Myocyte (in vitro differentiated cells): ENCODE data around the gene SHC1. TPM values are rescaled to one million over a fixed set of nuclear protein-coding genes. Genes with fewer than 3 reads are reported as not detected.

Experiments
- DNase-seq: peaks from one replicate; pipeline ENCODE4 v3.0.0-alpha.2; 2012; ENCODE audit warnings: low read depth
- total RNA-seq: library from RNA; depleted of rRNA; stranded (reverse); fragments of >200 nt; gene quantifications from 2 replicates; pipeline ENCODE4 v1.2.3, GENCODE V29; 2014

The SHC1 gene
- total RNA-seq, 1 donor from 2014 or later: 171 TPM

- no peak for DNase-seq
Observed at GRCh38 chr1:154958681-154959425, 11.7 kb downstream of the SHC1 start.

DNA sequence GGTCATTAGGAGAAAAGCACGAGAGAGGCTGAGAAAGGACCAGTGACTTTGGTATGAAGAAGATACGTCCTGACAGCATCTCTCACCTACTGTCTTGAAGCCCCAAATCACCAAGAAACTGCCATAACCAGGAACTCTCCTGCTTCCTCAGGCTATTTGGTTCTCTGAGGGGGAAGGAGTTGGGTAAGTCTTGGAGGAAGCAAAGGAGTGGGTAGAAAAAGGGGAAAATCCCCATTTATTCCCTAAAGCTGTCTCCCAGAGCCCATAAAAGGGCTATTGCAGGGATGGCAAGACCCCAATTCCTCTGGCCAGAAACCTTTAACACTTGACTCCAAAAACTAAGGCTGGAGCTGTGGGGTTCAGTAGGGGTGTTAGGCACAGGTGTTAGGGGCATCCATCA is 12.5 kb downstream of the SHC1 start:
- no peak for DNase-seq

- peak; percentile 57 for DNase-seq
Observed at GRCh38 chr1:154957091-154957657, 13.4 kb downstream of the SHC1 start.

GRCh38 chr1:154956544-154956941 is 14.0 kb downstream of the SHC1 start:
- peak; percentile 93 for DNase-seq

DNA sequence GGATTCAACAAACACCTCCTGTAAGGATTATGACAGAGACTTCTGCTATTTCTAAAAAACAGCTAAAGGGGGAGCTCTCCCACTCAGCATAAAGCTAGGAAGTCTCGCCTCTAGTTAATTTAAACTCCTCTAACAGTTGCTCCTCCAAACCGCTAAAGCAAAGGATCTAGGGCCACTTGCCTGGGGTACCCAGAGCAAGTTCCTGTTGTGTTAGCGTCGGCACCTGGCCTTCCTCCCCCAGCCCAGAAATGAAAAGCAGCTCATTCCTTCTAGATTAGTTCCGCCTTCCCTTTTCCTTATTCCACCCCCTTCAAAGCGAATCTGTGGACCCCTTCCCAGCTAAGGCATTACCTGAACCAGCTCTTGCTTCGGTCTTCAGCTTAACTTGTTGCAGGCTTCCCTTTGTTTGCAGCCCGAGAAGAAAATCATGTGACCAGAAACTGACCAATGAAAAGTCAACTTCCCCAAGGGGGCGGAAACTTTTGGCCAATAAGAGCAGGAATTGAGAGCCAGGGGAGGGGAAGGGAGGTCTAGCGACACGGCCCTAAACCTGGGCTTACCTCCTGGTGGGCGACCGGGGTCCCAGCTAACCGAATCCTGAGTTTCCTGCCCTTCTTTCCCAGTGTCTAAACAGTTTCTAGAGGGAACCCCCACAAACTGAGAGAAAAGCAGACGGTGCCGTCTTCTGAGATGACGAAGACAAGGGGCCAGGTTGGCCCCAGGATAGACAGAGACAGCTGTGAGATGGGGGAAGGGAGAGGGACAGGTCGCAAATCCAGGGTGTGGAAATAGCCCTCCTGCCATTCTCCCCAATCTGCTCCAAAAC is 14.6 kb downstream of the SHC1 start, which contains the start of gene PBXIP1:
PBXIP1 (minus strand) TSS at position 382 of the 826 bp plus-strand sequence. CDS start 2,378 bp downstream, outside the sequence.
- DNase-seq: peak; percentile 98

- DNase-seq: peak; percentile 90
Observed at GRCh38 chr1:154955039-154955717, 15.4 kb downstream of the SHC1 start.

DNA sequence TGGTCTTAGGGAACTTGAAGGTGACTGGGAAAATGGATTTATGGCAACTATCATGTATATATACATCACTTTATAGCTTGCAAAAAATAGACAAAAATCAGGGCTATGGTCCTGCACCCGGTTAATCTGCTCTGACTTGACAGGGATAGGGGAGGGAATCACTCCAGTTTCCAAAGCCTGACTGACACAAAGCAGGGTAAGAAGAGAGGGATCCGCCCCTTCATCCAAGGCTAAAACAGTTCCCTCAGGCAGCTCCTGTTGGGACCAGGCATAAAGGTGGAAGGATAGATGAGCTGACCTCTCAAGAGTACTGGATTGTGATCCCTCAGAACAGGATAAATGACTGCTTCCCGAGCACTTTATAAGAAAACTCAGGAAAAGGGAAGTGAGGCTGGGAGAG is 16.0 kb downstream of the SHC1 start:
- DNase-seq: no peak

DNA sequence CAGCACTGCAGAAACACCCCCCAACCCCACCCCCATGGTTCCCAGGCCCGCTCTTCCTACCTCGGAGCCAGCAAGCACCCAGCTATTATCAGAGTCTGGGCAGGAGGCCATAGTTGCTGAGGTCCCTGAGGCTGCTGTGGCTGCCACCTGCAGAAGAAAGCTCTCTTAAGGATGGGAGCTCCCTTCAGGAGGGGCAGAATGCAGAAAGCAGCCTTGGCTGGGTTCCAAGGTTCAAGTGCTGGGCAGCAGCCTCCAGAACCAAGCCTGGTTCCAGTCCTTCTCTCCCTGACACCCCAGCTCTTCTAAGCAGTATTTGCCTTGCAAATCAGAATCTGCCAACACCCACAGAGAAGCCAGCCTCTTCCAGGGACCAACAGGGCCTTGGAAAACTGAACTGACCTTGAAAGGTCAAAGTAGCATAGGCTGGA is 16.9 kb downstream of the SHC1 start:
- no peak for DNase-seq

DNA sequence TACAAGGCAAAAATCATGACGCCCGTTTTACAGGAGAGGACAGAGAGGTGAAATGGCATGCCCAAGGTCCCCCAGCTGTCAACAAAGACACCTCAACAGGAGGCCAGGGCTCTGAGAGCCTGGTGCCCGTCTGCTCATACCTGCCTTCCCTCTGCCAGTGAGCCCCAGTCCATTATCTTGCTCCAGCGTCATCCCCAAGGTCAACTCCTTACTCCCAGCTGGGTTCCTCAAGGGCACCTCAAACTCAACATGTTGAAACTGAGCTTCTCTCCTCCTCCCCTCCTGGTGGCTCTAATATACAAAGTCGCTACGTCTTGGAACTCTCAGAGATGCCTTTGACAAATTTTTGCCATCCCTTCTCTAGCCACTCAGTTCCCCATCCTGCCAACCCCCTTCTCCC is 17.9 kb downstream of the SHC1 start:
- DNase-seq: no peak

- DNase-seq: peak; percentile 93
Observed at GRCh38 chr1:154951901-154952657, 18.5 kb downstream of the SHC1 start.

DNA sequence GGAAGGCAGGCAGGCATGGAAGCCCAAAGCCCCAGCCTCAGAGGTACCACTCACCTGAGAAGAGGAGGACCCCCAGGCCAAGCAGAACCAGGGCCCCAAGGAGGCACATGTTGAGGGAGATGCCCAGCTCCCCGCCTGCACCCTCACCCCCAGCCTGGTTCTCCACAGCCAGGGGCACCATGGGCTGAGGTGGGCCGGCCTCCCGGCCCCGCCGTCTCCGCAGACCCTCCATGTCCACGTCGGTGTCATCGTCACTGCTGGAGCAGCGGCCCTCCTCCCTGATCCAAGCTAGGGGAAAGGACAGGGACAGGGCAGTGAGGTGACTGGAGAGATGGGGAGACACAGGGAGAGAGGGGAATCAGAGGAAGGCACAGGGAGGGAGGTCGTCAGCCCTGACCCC is 22.5 kb downstream of the SHC1 start:
- DNase-seq: no peak

DNA sequence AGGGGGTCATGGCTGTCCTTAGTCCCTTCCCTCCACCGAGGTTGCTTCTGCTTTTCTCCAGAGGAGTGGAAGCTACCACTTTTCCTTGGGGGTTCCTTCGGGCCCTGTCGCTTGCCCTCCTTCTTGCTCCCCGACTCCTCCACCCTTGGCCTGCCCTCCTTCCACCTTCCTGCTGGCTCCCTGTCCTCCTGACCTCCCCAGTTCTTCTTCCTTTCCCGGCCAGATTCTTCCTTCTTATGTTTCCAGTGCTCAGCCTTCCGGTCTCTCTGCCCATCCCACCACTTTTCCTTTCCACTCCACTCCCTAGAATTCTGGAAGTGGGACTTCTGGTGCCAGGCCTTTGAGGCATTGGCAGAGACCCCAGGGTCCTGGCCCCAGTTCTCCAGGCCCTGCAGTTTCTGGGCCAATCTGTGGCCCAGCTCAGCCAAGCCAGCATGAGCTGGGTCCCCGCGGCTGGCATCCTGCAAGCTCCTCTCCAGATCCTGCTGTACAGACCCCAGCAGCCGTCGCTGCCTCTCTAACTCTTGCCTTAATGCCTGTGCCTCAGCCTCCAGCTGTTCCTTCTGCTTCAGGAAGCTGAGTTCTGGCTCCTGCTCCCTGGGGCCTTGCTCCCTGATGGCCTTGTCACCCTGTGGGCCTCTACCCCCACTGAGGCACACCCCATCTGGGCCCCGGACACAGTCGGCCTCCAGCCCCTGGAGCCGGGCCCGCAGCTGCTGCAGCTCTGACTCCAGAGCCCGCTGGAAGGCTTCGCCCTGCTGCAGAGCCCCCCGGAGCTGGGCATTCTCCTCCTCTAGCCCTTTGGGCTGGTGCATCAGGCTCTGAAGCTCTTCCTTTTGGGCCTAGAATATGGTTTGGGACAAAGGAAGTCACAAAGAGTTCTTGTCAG is 24.3 kb downstream of the SHC1 start:
- DNase-seq: no peak

DNA sequence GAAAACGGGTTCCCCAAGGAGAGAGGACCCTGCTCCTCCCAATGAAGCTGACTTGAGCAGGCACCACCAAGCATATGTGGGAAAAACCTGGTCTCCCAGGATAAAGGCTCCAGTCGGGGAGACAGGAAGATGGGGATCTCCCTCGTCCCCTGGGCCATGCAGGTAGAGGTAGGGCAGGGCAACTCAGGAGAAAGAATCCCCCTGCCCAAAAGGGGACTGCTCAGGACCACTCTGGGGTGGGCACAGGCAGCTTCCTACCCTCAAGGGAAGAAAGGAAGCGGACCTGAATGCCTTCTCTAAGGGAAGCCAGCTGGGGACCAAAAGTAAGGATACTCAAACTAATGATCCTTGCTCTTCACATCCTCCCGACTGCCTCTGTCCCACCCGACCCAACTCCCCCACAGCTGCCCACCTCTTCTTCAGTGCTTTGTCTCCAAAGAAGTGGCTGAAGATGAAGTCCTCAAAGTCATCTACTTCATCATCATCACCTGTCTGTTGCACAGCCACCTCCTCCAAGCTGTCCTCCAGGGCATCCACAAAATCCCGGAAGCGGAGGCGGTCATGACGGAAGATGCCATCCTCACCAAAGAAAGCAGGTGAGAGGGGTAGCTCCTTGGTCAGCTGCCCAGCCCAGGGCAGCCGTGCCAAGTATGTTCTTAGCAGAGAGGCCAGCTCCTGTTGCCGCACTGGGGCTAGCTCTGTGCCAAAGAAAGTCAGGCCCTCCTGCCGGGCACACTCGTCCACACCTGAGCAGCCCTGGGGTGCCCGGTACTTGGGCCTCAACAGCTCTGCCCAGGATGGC is 25.2 kb downstream of the SHC1 start:
- no peak for DNase-seq

GRCh38 chr1:154944401-154945159 is 26.0 kb downstream of the SHC1 start:
- peak; percentile 29 for DNase-seq

- DNase-seq: peak; percentile 37
Observed at GRCh38 chr1:154943649-154944400, 26.7 kb downstream of the SHC1 start.

GRCh38 chr1:154941333-154942013 is 29.1 kb downstream of the SHC1 start:
- peak; percentile 22 for DNase-seq
